K562 (cell line): Measurements from ENCODE around the gene ATP6V1F. TPM values are rescaled to one million over a fixed set of nuclear protein-coding genes. Genes with fewer than 3 reads are reported as not detected.

Source experiments
- ARID2 ChIP-seq: fragments of 450-650 bp; IDR thresholded peaks from 2 replicates; pipeline ENCODE4 v1.6.1; 2017; ENCODE audit warnings: antibody characterized with exemption, mild to moderate bottlenecking
- CREB1 ChIP-seq, 2 experiments: sonication (generic) in 1 of 2; formaldehyde crosslinking in 1 of 2; IDR thresholded peaks; 2 replicates each; pipeline versions ENCODE4 v1.6.1 to v1.8.0; 2012 to 2022; ENCODE audit warnings: inconsistent platforms in 1 of 2, mild to moderate bottlenecking in 1 of 2, missing genetic modification reagents in 1 of 2, moderate library complexity in 1 of 2
- CREM ChIP-seq: IDR thresholded peaks from 2 replicates; pipeline ENCODE4 v1.6.1; 2014; ENCODE audit warnings: antibody characterized with exemption, low read depth
- ETV5 ChIP-seq: sonication (generic); formaldehyde crosslinking; IDR thresholded peaks from 2 replicates; pipeline ENCODE4 v1.4.0; 2020; ENCODE audit warnings: low read depth, mild to moderate bottlenecking, missing genetic modification reagents
- GABPB1 ChIP-seq: sonication (generic); formaldehyde crosslinking; IDR thresholded peaks from 2 replicates; pipeline ENCODE4 v1.8.0; 2022; ENCODE audit warnings: mild to moderate bottlenecking, missing genetic modification reagents
- HNRNPLL ChIP-seq: fragments of 200-400 bp; formaldehyde crosslinking; IDR thresholded peaks from 2 replicates; pipeline ENCODE4 v1.6.1; 2017; ENCODE audit warnings: low read length, low read depth, mild to moderate bottlenecking; ENCODE audit not compliant: poor library complexity, severe bottlenecking
- IRF2 ChIP-seq: sonication (generic); formaldehyde crosslinking; IDR thresholded peaks from 2 replicates; pipeline ENCODE4 v1.8.1; 2022; ENCODE audit warnings: mild to moderate bottlenecking, missing genetic modification reagents
- MYBL2 ChIP-seq, 2 experiments: fragments of 450-650 bp in 1 of 2; sonication (generic) in 1 of 2; formaldehyde crosslinking in 1 of 2; IDR thresholded peaks; 2 replicates each; pipeline versions ENCODE4 v1.6.1 to v1.8.1; 2017 to 2022; ENCODE audit warnings: borderline replicate concordance in 1 of 2, inconsistent platforms in 1 of 2, low read depth in 1 of 2, mild to moderate bottlenecking in 1 of 2, missing genetic modification reagents in 1 of 2, moderate library complexity in 1 of 2
- NCOA6 ChIP-seq: fragments of 450-650 bp; IDR thresholded peaks from 2 replicates; pipeline ENCODE4 v1.6.1; 2017; ENCODE audit warnings: mild to moderate bottlenecking
- PHB2 ChIP-seq: fragments of 450-650 bp; IDR thresholded peaks from 2 replicates; pipeline ENCODE4 v1.6.1; 2017; ENCODE audit warnings: low read depth
- RBBP5 ChIP-seq: fragments of 200-600 bp; sonication (generic); IDR thresholded peaks from 2 replicates; pipeline ENCODE4 v1.6.1; 2012; ENCODE audit warnings: borderline replicate concordance, mild to moderate bottlenecking, low read length, control low read depth, inconsistent platforms; ENCODE audit not compliant: insufficient read depth, poor library complexity, severe bottlenecking
- SIX5 ChIP-seq, 2 experiments: IDR thresholded peaks; 2 replicates each; pipeline ENCODE4 v1.6.1; 2011; ENCODE audit warnings: low read length in 2 of 2, borderline replicate concordance in 1 of 2, low read depth in 1 of 2, mild to moderate bottlenecking in 1 of 2, moderate library complexity in 1 of 2; ENCODE audit not compliant: insufficient read depth in 1 of 2
- SRSF9 ChIP-seq: fragments of 200-400 bp; formaldehyde crosslinking; IDR thresholded peaks from 2 replicates; pipeline ENCODE4 v1.6.1; 2017; ENCODE audit warnings: low read depth, low read length, borderline replicate concordance
- ZBTB8A ChIP-seq: fragments of 450-650 bp; IDR thresholded peaks from 2 replicates; pipeline ENCODE4 v1.6.1; 2018; ENCODE audit warnings: mild to moderate bottlenecking, moderate library complexity; ENCODE audit not compliant: partially characterized antibody
- ZNF699 ChIP-seq: fragments of 250-450 bp; sonication (Bioruptor Pico); IDR thresholded peaks from 2 replicates; pipeline ENCODE4 v1.8.0; 2021; ENCODE audit warnings: mild to moderate bottlenecking, moderate library complexity; ENCODE audit not compliant: insufficient replicate concordance
- ZNF75A ChIP-seq: fragments of 450-650 bp; formaldehyde crosslinking; IDR thresholded peaks from 2 replicates; pipeline ENCODE4 v1.4.0; 2020; ENCODE audit warnings: mild to moderate bottlenecking
- polyA plus RNA-seq, 8 experiments: library from polyadenylated mRNA; depleted of rRNA in 4 of 8; stranded (reverse) in 5 of 8; unstranded in 3 of 8; fragments of >200 nt; fragmentation: Nextera tagmentation in 2 of 8; fragmentation: Illumina TruSeq in 1 of 8; extraction: Ambion mirVana in 2 of 8; extraction: Trizol in 1 of 8; gene quantifications; 2 replicates each; pipeline versions ENCODE4 v1.2.1 to v1.2.3, GENCODE V29; 2011 to 2014; ENCODE audit warnings: inconsistent platforms in 1 of 8, missing spikeins in 1 of 8
- total RNA-seq, 7 experiments: library from RNA; depleted of rRNA in 6 of 7; stranded (reverse); fragments of >200 nt in 6 of 7; fragmentation: Illumina TruSeq in 2 of 7; extraction: Trizol in 2 of 7; gene quantifications; 2 replicates each; pipeline versions ENCODE4 v1.2.1 to v1.2.3, GENCODE V29; 2011 to 2021; ENCODE audit warnings: low replicate concordance in 1 of 7
- TF ChIP-seq, protein P1 (sequence below): fragments of 200-800 bp; sonication (Bioruptor generic); IDR thresholded peaks from 2 replicates; pipeline ENCODE4 v1.6.1; 2016; ENCODE audit warnings: missing genetic modification characterization, missing compliant biosample characterization
- TF ChIP-seq, protein P2 (sequence below): sonication (generic); formaldehyde crosslinking; IDR thresholded peaks from 2 replicates; pipeline ENCODE4 v1.8.0; 2022; ENCODE audit warnings: missing genetic modification reagents, mild to moderate bottlenecking, borderline replicate concordance

The ATP6V1F gene
- total and polyA plus RNA-seq, 9 of the 15 experiments (the other 6 are each of a cell fraction or from before 2014, with no cell fraction given), result 206 to 1,123 (median 542) TPM

DNA sequence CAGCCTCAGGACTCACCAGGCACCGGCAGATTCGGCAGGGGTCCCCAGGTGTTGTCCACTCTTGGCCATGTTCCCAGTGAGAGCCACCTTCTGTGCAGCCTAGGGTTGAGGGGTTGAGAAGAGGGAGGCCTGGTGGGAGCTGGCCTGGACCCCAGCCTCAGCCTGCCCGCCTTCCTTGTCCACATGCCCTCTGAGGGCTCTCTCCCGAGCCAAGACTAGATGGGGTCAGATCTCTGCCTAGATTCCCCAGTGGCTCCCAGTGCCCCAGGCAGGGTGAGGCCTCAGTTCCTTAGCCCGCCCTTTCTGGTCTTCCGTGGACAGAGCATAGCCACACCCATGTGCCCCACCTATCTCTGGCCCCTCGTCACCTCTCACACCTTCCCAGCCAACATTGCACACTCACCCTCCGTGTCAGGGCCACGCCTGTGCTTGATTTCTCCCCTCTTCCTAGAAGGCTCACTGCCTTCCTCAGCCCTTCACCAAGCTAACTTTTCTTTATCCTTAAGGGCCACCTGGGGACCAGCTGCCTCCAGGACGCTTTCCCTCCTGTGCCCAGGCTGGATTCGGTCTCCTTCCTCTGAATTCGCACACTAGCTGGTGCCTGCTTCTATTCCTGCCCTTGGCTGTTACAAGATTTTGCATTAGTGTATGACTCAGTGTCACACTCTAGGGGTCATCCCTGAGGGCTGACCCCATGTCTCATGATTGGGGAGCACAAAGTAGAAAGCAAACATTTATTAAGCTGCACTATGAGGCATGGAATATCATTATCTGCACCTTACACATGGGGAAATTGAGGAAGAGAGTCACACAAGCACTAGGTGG lies 40.3 kb downstream of the ATP6V1F start (continued):
- TF ChIP-seq, protein P1, sequence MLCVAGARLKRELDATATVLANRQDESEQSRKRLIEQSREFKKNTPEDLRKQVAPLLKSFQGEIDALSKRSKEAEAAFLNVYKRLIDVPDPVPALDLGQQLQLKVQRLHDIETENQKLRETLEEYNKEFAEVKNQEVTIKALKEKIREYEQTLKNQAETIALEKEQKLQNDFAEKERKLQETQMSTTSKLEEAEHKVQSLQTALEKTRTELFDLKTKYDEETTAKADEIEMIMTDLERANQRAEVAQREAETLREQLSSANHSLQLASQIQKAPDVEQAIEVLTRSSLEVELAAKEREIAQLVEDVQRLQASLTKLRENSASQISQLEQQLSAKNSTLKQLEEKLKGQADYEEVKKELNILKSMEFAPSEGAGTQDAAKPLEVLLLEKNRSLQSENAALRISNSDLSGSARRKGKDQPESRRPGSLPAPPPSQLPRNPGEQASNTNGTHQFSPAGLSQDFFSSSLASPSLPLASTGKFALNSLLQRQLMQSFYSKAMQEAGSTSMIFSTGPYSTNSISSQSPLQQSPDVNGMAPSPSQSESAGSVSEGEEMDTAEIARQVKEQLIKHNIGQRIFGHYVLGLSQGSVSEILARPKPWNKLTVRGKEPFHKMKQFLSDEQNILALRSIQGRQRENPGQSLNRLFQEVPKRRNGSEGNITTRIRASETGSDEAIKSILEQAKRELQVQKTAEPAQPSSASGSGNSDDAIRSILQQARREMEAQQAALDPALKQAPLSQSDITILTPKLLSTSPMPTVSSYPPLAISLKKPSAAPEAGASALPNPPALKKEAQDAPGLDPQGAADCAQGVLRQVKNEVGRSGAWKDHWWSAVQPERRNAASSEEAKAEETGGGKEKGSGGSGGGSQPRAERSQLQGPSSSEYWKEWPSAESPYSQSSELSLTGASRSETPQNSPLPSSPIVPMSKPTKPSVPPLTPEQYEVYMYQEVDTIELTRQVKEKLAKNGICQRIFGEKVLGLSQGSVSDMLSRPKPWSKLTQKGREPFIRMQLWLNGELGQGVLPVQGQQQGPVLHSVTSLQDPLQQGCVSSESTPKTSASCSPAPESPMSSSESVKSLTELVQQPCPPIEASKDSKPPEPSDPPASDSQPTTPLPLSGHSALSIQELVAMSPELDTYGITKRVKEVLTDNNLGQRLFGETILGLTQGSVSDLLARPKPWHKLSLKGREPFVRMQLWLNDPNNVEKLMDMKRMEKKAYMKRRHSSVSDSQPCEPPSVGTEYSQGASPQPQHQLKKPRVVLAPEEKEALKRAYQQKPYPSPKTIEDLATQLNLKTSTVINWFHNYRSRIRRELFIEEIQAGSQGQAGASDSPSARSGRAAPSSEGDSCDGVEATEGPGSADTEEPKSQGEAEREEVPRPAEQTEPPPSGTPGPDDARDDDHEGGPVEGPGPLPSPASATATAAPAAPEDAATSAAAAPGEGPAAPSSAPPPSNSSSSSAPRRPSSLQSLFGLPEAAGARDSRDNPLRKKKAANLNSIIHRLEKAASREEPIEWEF, result no peak
- no peak for TF ChIP-seq ZNF699 (CRISPR knock-in tag)
- TF ChIP-seq CREM, result no peak
- no peak for TF ChIP-seq ZNF75A (CRISPR knock-in tag)
- no peak for TF ChIP-seq GABPB1 (CRISPR knock-in tag)
- no peak for TF ChIP-seq SRSF9
- no peak for TF ChIP-seq ZBTB8A
- TF ChIP-seq MYBL2 (IDR thresholded peaks at IDR 0.05; ENCODE audit: low read depth), result no peak
- no peak for TF ChIP-seq MYBL2 (CRISPR knock-in tag; IDR thresholded peaks at IDR 0.05; ENCODE audit: borderline replicate concordance)
- TF ChIP-seq CREB1 (IDR thresholded peaks at IDR 0.05), result no peak
- TF ChIP-seq CREB1 (CRISPR knock-in tag; IDR thresholded peaks at IDR 0.05), result no peak
- TF ChIP-seq SIX5 (IDR thresholded peaks at IDR 0.05; ENCODE audit: borderline replicate concordance in 1 of 2, insufficient read depth in 1 of 2, low read depth in 1 of 2, low read length in 2 of 2), result no peak
- no peak for TF ChIP-seq ARID2
- TF ChIP-seq, protein P2, sequence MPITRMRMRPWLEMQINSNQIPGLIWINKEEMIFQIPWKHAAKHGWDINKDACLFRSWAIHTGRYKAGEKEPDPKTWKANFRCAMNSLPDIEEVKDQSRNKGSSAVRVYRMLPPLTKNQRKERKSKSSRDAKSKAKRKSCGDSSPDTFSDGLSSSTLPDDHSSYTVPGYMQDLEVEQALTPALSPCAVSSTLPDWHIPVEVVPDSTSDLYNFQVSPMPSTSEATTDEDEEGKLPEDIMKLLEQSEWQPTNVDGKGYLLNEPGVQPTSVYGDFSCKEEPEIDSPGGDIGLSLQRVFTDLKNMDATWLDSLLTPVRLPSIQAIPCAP (CRISPR knock-in tag), result no peak
- TF ChIP-seq RBBP5, result no peak
- TF ChIP-seq NCOA6, result no peak
- TF ChIP-seq HNRNPLL, result no peak
- no peak for TF ChIP-seq PHB2
- TF ChIP-seq IRF2 (CRISPR knock-in tag), result no peak
- no peak for TF ChIP-seq ETV5 (CRISPR knock-in tag)
